ENCODE results near the gene OR6J1.
"Not testable (repeated sequence)": the region's sequence is repeated elsewhere in the genome, so short reads cannot be mapped to it uniquely, and the experiment has no call there.

OR6J1 gene

DNA sequence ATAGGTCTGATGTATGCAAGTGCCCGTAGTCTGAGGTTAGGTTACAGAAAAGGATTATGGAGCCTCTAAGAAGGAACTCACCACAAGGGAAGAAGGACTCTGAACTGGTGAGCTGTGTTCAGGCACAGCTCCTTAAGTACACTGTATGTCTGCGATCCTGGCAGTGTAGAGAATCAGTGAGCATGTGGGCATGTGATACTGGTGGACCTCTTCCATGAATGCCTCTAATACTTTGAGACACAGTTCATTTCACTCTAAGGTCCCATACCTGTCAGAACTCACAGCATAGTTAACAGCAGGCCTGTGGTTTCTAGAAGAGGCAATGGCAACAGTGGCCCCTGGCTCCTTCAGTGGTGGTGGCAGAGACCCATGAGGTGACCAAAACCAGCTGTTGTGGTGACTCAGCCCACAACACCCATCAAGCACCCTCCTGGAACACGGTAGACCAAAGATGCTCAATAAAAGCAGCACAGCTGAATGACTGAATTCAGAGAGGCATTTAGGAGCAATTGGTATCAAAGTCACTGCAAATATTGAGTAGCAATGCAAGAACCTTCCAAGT is 6.9 kb upstream of the OR6J1 start:
- DNase-seq (ENCODE audit: low read depth) = no peak

GRCh38 chr14:22650046-22650739 is 6.0 kb upstream of the OR6J1 start:
- DNase-seq (ENCODE audit: low read depth) = no peak

DNA sequence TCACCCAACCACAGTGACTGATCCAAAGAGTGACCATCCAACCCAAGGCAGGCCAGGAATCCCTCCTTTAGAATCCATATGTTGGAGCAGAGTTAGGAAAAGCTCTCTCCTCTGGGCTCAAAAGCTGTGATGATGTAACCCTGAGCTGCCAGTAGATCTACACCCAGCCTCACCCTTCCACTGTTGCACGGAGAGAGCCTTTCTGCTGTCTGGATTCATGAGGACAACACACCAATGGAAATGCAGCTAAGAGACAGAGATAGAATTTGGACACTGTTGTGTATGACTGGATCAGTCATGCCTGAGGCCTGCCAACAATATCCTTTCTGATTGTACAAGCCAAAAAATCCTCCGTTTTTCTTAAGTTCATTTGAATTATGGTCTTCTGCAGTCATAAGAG is 4.4 kb upstream of the OR6J1 start:
- DNase-seq (ENCODE audit: low read depth) = no peak

DNA sequence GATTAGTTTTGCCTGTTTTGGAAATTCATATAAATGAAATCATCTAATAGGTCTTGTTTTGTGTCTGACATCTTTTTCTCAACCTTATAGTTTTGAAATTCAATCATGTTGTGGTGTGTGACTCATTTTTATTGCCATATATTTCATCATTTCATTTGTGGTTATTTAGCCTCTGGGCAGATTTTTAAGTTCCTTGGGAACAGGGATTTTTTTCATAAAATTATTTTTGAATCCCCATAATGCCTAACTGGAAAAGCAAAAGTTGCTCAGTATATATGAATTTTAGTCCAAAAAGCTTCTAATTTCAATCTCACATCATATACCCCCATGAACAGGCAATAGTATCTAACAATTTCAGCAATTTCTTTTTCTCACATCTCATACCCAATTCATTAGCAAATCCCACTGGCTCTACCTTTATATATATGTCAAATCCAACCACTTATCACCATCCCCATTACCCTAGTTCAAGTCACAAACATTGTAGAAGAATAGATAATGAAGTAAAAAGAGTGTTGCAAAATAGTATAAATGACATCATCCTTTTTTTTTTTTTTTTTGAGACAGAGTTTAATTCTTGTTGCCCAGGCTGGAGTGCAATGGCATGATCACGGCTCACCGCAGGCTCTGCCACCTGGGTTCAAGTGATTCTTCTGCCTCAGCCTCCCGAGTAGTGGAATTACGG is 2.6 kb upstream of the OR6J1 start:
- DNase-seq (ENCODE audit: low read depth) = no peak

GRCh38 chr14:22641846-22642245 is 2.3 kb downstream of the OR6J1 start:
- no peak for DNase-seq (ENCODE audit: low read depth)

DNA sequence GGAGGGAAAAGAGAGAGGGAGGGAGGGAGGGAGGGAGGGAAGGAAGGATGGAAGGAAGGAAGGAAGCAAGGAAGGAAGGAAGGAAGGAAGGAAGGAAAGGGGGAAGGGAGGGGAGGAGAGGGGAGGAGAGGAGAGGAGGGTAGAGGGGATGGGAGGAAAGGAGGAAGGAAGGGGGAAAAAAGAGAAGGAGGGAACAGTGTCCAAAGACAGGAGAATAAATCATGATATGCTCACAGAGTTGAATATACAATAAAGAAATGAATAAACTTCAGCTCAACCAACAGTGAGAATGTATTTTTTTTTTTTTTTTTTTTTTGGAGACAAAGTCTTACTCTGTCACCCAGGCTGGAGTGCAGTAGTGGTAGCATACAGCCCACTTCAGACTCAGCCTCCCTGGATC is 4.0 kb downstream of the OR6J1 start:
- no peak for DNase-seq (ENCODE audit: low read depth)

DNA sequence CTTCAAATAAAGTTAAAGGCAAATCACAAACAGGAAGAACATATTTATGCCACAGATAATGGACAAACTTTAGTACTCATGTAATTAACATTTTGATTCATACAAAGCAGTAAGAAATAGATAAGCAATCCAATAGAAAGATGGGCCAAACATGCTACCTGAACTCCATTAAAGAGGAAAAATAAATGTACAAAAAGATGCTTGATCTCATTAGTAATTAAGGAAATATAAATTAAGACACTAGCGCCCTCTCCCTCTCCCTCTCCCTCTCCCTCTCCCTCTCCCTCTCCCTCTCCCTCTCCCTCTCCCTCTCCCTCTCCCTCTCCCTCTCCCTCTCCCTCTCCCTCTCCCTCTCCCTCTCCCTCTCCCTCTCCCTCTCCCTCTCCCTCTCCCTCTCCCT is 8.2 kb downstream of the OR6J1 start:
- DNase-seq (ENCODE audit: low read depth) = not testable (repeated sequence)

DNA sequence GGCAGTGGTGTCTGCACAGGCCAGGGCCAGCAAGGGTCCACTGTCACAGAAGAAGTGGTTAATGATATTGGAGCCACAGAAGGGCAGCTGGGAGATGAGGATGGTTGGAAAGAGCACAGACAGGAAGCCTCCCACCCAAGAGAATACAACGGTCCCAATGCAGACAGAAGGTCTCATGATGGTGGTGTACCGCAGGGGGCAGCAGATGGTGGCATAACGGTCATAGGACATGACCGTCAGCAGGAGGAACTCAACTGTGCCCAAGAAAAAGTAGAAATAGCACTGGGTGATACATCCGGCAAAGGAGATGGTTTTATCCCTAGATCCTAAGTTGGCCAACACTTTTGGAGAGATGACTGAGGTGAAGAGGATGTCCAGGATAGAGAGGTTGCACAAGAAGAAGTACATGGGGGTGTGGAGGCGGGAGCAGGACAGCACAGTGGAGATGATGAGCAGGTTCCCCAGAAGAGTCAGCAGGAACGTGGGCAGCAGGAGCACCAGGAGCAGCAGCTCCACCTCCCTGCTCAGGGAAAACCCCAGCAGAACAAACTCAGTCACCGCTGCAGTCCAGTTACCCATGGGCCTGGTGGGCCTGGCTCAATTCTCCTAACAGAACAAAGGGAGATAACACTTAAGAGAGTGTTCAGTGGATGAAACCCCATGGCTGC is 9.8 kb downstream of the OR6J1 start:
- no peak for DNase-seq (ENCODE audit: low read depth)

- DNase-seq (ENCODE audit: low read depth) = no peak
Observed at GRCh38 chr14:22630486-22630885, 13.7 kb downstream of the OR6J1 start.

DNA sequence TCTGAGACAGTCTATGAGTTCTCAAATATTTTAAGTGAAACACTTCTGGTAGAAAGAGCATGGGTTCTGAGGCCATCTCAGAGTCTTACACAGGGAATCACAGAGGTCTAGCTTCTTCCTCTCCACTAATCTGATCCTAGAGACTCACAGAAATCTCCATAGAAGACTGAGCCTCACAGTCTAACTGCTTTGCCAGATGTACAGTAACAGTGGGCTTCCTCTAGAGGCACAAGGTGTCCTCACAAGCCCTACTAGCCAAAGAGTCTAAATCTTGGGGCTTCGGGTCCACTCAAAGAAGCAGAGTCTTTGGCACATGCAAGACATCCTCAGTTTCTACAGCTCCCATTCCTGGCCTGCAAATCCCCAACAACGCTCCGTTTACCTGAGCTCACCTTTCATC is 14.1 kb downstream of the OR6J1 start:
- DNase-seq (ENCODE audit: low read depth) = no peak

- DNase-seq (ENCODE audit: low read depth) = no peak
Observed at GRCh38 chr14:22629361-22629760, 14.8 kb downstream of the OR6J1 start.

DNA sequence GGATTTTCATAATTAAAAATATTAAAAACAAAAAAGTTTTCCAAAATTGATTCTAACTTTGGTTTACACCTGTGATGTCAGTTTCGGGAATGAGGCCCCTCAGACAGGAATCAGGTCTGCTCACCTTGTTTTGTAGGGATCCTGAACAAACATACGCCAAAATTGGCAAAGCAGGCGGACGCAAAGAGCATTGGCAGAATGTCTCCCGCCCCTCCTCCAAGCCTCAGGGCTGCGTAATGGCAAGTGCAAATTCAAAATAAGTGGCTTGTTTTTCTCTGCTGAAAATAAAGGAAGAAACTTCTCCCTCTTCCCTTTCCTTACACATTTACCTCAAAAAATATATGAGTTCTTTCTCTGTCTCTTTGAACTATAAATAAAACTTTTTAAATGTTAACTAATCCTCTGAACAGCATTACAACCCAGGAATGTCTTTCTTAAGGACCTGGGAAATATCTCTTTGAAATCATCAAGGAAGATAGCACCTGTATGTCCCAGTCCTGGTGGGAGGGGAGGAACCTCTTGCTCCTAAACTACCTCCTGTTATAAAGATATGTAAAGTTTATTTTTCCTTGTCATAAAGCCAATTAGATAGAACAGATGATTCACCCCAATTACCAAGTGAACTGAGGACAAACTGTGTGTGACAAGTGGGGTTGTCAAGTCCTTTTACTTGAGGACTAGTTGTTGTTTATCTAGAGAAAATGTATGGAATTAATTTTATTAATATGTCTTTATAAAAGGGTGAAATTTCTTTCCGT is 16.5 kb downstream of the OR6J1 start:
- no peak for DNase-seq (ENCODE audit: low read depth)

GRCh38 chr14:22626590-22626989 is 17.6 kb downstream of the OR6J1 start:
- no peak for DNase-seq (ENCODE audit: low read depth)

DNA sequence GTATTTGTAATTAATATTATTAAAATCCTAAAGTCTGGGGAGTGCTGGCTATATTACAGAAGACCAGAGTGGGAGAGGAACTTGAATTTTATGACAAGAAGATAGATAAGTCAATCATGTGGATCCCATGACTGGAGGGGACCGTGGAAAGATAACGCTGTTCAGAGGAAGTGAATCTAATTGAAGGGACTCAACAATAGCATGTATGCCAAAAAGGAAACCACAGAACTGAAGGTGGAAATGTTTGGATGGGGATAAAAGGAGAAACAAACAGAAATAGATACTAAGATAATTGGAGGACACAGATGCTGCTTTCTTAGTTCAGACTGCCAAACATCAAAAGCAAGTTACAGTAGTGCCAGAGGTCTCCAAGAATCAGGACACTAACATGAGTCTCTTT is 21.1 kb downstream of the OR6J1 start:
- no peak for DNase-seq (ENCODE audit: low read depth)

DNA sequence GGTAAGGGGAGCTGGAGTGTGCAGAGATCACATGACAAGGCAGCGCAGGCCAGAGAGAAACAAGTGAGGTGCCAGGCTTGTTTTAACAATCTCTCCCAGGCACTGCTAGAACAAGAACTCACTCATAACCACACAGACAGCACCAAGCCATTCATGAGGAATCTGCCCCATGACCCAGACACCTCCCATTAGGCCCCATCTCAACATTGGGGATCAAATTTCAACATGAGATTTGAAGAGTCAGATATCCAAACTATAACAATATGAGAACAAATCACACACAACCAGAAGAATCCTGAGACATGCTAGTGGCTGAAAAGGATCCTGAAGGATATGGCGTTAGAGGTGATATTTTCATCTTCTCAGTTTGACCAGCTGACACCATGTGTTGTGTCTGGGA is 21.9 kb downstream of the OR6J1 start:
- DNase-seq (ENCODE audit: low read depth) = no peak

DNA sequence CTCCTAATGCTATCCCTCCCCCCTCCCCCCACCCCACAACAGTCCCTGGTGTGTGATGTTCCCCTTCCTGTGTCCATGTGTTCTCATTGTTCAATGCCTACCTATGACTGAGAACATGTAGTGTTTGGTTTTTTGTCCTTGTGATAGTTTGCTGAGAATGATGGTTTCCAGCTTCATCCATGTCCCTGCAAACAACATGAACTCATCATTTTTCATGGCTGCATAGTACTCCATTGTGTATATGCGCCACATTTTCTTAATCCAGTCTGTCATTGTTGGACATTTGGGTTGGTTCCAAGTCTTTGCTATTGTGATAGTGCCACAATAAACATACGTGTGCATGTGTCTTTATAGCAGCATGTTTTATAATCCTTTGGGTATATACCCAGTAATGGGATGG is 28.4 kb downstream of the OR6J1 start:
- not testable (repeated sequence) for DNase-seq (ENCODE audit: low read depth)

GRCh38 chr14:22614240-22614799 is 29.8 kb downstream of the OR6J1 start:
- no peak for DNase-seq (ENCODE audit: low read depth)

DNA sequence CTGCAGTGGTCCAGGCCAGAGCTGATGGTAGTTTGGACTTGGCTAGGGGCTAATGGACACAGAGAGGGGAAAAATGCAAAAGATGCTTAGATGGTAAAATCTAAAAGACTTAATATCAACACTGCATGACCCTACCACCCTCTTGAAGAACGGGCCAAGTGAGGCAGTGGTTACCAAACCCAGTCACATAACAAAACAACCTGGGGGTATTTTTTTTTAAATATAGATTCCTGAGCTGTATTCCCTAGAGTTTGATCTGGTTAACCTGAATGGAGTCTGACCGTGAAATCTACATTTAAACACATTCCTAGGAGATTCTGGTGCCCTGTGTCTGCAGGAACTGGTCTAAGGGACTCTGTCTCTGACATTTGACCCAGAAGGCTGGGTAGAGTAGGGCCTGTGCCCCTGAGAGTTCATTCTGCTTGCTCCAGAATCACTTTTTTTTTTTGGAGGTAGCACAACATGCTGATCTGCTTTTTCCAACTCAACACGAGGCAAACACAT is 30.4 kb downstream of the OR6J1 start:
- DNase-seq (ENCODE audit: low read depth) = no peak

DNA sequence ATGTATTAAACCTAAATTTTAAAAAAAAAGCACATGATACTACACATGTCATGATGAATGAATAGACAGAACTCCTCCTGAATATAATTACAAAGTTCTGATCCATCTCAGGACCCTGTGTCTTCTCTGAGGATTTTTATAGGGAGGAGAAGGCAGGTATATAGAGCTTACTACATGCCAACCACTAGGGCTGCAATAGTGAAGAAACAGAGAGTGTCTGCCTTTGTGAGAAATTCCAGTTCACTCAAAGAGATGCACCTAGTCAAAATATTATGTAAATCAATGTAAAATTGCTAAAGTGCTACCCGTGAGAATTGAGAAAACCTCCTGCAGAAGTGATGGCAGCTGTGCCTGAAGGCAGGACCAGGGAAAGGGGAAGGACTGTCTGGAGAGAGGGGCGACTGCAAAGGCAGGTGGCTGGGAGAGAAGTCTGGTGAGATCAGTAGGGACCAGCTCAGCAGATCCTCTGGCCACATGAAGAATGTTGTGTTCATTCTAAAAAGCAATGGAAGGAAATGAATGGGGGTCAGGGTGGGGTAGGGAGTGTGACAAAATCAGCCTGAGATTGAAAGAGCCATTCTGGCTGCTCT is 31.0 kb downstream of the OR6J1 start:
- DNase-seq (ENCODE audit: low read depth) = no peak

DNA sequence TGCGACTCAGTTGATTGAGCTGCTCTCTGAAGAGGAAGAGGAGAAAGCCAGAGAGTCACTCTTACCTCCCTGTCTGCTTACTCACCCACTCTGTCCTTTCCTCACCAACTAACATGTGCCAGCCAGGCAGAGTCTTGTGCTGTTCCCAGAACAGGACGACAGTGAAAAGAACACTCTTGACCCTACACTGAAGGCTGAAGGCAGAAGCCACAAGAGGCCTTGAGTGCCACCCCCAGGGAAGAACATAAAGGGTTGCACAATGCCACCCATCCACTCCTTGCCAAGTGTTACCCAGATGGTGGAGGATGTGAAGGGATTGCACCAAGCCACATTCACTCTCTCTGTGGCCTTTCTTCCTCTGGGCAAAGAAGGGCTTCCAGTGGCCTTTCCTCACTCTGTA is 33.2 kb downstream of the OR6J1 start:
- DNase-seq (ENCODE audit: low read depth) = no peak

- no peak for DNase-seq (ENCODE audit: low read depth)
Observed at GRCh38 chr14:22607291-22607690, 36.9 kb downstream of the OR6J1 start.

All from T-helper 22 cell (primary cell).